ENCODE data around the gene CRACR2A.

CRACR2A gene

DNA sequence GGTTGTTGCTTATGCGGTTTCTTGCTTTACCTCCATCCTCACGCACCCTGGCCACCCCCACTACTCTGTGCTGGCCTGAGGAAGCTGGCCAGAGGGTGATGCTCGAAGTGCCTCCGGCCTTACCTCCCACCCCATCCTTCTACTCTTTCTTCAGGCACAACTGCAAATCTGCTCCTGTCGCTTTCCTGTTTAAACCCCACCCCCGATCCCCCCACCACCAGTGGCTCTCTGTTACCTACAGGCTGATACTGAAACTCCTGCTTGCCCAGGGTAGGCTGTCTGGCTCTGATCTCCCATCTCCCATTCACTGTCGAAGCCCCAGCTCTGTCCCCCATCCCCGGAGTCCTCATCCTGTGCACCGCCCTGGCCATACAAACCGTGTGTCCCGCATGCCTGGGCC is 150.4 kb downstream of the CRACR2A start:
- FAIRE-seq (no peak), DNase-seq (ENCODE audit: insufficient read length, low spot score) (no peak)

DNA sequence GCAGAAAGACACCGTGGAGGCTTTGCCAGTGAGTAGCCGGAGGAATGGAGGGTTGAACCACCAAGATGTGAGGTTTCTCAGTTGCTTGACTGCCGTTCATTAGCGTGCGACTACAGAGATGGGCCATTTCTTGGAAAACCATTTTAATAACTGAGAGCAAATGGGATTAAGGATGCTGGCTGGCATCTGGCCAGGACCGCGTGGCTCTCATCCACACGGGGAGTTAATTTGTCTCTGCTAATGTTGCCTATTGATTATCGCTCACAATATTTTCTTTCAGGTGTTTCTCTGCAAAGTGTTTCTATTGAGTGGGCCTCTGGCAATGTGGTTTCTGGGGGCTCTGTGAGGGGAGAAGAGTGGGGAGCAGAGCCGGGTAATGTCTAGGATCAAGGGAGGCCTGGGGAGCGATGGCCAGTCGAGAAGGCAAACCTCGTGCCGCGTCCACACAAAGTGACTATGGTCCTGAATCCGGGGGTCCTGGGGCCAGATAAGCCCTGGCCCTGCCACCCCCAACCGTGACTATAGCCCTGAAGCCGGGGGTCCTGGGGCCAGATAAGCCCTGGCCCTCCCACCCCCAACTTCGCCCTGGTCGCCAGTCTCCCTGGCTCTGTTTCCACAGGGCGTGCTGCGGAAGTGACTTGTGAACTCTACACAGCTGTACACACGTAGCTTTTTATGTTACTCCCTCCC is 151.3 kb downstream of the CRACR2A start:
- FAIRE-seq (no peak), DNase-seq (ENCODE audit: insufficient read length, low spot score) (no peak)

DNA sequence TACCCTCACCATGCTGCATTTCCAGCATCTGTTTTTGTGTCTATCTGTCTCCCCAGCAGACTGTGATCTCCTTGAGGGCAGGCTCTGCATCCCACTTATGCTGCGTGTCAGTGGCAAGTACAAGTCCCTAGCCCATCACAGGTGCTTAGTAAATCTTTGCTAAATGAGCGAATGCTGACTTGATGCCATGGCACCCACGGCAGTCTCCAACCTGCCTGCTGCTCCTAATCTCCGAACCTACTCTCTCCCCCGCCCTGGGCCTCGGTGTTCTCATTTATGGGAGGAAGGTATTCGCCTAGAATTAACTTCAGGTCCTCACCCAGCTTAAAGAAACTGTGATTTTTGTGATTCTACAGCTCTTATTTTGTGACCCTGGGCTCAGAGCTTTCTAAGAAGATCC is 152.0 kb downstream of the CRACR2A start:
- FAIRE-seq (no peak), DNase-seq (ENCODE audit: insufficient read length, low spot score) (no peak)

DNA sequence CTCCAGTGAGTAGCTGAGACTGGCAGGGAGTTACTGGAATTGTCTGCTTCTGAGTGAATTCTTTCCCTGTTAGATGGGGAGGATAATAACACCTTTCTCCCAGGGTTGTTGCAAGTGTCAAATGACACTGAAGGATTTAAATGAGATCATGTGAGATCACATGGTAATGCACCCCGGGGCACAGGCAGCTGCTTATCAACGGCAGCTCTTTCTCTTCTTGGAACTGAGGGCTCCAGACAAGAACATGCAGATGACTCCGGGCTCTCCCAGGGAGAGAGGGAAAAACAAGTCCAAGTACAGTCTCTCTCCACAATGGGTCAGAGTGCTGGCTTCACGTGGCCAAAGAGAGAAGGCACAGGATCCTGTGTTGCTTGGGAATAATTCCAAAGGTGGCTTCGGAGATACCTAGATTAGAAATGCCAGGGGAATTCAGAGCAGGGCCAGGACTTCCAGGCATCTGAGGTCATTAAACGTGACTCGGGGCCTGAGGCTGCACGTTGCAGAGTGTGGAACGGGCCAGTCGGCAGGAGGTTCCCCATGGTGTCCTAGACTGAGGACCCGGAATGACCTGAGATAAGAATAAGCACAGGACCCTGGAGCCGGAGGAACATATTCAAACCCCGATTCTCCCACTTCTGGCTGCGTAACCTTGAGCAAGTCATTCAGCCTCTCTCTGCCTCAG is 152.7 kb downstream of the CRACR2A start:
- FAIRE-seq: no peak
- no peak for DNase-seq (ENCODE audit: insufficient read length, low spot score)

DNA sequence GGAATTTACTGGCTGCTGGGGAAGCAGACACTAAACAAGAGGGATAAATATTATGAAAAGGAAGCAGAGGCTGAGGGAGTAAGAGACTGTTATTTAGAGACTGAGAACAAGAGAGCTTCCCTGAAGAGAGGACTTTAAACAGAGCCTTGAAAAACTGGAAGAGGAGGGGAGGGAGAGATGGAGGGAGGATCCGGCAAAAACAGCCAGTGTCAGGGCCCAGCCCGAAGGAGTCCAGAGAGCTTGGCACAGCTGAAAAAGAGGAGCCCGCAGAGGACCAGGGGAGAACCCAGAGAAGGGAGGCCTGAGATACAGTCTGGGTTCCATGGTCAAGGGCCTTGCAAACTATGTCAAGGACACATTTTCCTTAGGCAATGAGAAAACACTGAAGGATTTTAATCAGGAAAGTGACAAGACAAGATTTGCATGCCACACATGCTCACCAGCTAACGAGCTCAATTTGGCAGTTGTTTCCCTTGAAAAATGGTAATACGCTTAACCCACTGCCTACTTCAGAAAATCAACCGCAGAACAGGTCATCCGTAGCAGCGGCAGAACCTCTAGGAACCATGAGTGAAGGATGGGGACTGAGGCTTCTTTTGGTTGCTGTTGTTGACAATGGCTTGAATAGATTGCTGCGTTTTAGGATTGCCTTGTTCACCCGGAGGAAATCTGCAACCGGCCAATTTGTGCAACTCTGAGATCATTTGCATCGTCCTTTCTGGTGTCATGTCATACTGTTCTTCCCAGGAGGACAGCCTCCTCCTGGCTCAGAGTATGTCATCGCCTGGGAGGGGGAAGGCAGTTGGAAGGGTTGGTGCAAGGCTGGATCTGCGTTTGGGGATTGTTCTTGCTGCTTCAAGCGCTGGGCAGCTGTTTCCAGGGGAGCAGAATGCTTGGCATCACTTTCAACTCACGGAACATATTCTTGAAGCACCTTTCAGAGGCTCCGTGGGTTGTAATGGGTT is 153.7 kb downstream of the CRACR2A start:
- DNase-seq (ENCODE audit: insufficient read length, low spot score) (no peak), FAIRE-seq (no peak)

DNA sequence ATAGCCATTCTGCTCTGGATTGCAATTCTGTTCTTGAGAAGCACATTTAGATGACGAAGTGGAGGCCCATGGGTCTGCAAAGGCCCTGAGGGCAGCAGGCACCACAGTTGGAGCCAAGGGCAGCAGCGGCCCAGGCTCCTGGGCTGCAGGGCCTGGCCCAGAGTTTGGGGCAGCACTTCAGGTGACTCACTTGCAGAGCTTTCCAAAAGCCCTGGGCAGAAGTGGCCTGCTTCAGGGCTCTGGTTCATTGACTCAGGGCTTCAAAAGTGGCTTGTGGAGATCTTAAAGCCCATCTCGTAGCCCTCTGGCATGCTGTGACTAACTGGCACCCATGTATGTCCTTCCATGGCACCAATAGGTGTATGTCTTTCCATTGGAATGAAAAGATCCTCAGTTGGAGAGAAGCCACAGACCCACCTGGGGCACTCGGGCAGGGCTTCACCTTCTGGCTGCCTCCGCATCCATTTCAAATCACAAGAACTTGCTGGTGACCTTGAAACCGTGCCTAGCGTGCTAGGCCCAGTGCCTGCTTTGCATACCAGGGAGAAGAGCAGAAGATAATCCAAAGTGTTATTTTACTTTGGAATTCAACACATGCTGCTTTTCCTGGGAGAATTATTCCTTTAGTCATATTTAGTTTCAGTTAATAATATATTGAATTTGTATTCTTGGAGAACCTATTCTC is 155.2 kb downstream of the CRACR2A start:
- FAIRE-seq: no peak
- DNase-seq (ENCODE audit: insufficient read length, low spot score): no peak

DNA sequence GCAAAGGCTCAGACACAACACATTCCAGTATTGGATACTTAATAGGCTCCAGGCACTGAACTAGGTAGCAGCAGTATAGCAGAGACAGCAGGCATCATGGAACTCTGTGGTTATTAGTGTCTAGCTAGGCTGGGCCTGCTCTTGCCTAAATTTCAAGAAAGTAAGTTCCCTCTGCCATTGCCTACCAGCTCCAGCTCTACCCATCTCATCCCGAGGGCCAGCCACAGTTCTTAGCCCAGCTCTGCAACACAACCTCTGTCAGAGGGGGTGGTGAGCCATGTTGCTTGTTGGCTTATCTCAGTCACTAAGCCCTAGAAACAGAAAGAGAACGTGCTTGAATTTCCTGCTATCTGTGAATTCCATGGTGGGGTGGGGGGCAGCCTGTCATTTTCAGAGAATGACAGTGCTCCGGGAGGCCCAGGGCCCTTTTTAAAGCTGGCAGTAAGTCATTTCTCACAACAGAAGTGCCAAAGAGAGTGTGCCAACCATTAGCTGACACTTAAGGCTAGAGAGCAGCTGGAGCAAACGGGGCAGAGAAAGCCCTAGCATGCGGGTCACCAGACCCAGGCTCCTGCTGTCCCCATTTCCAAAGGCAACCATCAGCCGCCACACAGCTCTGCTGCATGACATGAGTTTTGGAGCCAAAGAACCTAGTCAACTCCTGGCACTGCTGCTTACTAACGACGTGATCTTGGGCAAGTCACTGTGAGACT is 156.1 kb downstream of the CRACR2A start:
- DNase-seq (ENCODE audit: insufficient read length, low spot score) (no peak), FAIRE-seq (no peak)

DNA sequence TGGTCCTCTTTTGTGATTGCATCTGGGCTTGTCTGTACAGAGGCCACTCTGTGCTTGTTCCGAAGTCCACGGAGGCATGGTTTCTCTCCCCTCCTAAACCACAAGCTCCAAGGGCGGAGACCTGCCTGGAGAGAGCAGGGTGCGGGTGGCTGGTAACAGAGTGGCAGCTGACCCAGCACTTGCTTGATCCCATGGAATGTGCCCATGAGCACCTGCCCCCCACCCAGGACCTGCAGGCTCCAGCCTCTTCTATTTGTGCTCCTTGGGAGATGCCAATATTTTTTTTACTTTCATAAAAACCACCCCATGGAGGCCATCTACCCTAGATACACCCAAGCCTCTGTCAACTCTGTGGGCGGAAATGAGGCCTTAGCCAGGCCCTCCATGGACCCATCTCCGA is 157.2 kb downstream of the CRACR2A start:
- FAIRE-seq: no peak

DNA sequence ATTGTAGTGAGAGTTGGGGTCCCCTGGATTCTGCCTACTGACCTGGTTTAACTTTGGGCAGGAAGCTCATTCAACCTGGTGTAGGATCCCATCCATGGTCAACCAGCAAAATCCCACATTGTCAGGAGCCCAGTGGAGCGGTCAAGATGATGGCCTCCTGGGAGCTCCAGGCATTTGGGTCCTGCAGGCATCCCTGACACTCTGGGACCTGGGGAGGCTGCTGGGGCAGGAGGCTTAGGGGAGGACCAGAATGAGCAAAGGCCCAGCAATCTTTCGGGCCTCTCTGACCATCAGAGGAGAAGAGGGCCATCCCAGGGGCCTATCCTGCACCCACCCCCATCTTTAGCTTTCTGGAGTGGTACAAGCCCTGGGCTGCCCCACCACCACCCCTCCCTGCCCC is 157.9 kb downstream of the CRACR2A start:
- FAIRE-seq: no peak
- no peak for DNase-seq (ENCODE audit: insufficient read length, low spot score)

More for the DNA sequence above, 157.2 kb downstream of the CRACR2A start:
- no peak for DNase-seq (ENCODE audit: insufficient read length, low spot score)

DNA sequence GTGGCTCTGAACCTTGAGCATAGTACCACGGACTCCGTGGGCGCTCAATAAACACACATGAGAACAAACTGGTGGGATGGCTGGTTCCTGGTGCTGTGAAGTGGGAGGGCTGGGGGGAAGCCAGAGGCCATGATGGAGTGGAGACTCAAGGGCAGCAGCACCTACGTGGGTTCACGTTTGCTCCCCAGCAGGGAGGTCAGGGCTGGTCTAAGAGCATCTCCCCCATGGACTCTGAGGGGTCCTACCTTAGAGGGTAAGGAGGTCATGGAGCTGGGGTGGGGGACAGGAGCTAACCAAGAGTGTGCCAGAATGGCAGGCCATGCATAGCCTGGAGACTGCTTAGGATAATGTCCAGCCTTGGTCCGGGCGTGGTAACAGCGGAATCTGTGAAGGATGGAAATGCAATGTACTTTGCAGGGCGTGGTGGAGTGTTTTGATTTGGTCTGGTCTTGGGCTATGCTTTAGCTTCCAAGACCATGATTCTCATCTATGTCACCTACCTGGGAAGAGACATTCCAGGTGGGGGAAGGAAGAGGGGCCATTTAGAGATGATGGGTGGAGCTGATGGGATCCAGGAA is 158.9 kb downstream of the CRACR2A start:
- DNase-seq (ENCODE audit: insufficient read length, low spot score) (no peak), FAIRE-seq (peak; percentile 13)

DNA sequence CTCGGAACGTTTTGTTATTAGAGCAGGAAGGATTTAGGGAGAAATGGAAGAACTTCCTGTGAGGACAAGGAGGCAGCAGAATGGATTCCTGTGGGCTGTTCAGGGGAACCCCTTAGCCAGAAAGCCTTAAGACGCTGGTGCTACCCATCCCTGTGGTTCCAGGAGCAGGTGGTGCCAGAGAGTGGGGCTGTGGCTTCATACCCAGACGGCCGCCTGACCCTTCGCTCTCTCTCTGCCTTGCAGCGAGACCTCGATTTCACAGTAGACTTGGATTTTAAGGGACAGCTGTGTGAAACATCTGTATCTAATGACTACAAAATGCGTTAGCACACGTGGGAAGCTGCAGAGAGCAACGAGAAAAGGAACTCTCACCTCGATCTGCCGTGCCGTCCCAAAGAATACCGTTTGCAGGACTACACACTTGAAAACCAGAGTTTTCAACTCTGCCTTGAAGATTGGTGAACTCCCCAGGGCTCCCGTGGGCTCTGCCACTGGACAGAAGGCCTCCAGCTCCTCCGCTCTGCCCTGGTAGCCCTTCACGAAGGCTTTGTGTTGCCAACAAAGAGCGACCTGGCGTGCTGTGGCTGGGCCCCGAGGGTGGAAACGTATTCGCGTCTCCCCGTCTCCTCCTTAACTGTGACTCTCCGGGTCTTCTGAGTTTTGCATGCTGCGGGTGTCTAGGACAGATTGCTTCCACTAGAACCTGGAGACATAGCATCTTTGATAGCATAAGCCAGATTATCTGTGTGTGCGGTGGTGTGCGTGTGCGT is 159.9 kb downstream of the CRACR2A start:
- DNase-seq (ENCODE audit: insufficient read length, low spot score): no peak
- no peak for FAIRE-seq

DNA sequence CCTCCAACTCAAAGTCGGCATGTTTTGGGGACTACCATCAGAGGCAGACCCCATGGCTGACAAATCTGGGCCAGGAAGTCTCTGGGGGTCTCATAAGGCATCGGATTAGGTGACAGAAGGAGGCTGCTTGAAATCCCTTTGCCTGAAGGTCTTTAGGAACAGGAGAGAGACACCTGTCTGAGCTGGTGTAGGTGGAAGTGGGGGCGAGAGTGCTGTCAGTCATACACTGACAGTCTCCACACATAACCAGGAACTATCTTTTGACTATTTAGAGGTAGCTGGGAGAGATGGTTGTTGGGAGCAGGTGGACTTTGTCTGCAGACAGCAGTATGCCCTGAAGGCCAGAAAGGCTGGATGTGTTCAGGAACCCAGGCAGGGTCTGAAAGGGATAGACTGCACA is 163.2 kb downstream of the CRACR2A start:
- FAIRE-seq: no peak
- DNase-seq (ENCODE audit: insufficient read length, low spot score): no peak

DNA sequence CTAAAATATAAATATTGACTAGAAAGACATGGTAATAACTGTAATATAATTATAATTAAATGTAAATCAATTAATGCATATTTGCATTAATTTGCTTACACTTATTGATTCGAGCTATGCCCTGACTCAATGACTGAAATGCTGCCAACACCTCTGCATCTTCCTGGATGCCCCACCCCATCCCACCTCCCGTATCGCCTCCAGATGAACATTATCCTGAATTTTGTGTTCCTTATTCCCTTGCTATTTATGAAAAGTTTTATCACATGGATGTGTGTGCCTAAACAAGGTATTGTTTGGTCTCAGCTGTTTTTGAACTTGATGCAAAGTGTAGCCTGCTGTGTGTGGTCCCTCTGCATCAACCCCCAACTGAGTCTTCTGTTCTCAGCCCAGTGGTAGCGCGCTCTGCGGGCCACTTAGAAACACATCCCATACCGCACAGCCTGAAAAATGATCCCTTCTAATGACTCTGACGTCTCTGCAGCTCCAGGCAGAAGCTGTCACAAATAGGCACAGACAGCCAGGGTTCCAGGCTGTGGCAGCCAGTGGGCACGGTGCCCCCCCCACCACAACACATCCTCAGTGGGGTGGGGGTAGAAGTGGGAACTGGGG is 165.4 kb downstream of the CRACR2A start:
- FAIRE-seq (no peak), DNase-seq (ENCODE audit: insufficient read length, low spot score) (no peak)

DNA sequence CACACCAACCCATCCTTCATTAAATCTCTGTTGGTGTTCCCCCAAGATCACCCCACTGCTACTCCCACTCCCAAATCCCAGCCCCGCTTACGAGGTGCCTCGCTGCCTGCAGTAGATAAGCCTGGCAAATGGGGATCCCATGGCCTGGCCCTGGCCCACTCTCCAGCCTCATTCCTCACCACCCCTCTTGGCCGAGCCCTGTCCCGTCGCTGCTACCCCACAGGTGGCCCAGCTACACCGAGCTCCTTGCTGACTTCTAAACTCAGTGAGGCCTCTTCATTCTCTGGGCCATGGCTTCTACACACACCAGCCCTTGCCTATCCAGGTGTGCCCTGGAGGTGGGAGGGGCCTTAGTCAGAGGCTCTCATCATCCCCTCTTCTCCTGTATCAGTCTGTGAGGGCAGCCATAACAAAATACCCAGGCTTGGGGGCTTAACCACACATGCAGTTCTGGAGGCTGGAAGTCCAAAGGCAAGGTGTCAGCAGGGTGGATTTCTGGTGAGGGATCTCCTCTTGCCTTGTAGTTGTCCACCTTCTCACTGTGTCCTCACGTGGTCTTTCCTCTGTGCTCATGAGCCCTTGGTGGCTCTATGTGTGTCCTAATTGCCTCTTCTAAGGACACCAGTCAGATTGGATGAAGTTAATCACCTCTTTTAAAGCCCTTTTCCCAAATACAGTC is 169.1 kb downstream of the CRACR2A start:
- FAIRE-seq: no peak
- no peak for DNase-seq (ENCODE audit: insufficient read length, low spot score)

DNA sequence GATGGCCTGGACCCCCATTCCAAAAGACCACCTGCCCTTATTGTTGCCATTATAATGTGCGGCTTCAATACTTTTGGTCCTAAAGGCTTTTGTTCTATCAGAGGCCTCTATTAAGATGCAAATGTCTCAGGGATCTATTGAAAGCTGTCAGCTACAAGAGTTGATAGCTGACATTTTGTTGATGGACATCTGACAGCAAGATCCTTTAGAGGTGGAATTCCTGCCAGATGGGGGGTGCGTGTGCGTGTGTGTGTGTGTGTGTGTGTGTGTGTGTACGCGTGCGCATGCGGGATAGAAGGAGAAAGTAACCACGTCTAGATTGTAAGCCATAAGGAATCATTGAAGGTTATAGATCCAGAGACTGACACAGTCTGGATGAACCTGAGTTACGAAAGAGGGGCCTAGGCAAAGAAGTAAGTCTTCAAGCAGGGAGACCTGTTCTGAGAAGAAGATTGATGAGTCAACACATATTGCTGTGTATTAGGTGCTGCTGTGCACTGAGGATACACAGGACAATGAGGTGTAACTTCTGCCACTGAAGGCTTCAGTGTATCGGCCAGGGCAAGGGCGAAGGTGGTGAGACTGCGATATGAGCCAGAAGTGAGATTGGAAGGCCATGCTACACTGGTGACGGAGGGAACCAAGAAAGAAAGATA is 172.7 kb downstream of the CRACR2A start:
- peak; percentile 13 for FAIRE-seq
- DNase-seq (ENCODE audit: insufficient read length, low spot score): no peak

DNA sequence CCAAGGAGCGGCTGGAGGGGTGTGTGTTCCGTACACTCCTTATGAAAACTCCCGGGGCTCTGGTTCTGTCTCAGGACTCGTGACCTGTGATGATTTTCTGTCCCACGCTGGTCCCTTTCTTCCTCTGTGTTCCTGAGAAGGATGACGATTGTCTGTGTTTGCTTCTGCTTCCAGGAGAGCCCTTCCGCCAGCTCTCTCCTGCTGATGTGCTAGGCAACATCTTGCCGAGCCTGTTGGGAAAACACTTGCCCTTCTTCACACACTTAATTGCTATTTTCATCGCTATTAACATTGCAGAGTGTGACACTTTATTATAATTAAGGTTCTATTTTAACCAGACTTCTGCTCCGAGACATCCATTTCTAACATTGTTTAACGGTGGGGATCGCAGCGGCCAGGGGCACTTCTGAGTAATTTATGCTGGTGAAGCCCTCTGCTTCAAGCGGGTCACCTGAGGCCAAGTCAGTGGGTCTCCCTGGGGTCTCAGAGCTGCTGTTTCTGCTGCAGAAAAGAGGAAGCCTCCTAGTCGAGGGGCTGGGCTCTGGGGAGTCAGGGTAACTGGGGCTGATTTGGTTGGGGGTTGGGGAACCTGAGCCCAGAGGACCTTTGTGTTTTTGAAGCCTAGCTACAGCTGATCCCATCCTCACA is 173.3 kb downstream of the CRACR2A start:
- no peak for FAIRE-seq
- no peak for DNase-seq (ENCODE audit: insufficient read length, low spot score)

DNA sequence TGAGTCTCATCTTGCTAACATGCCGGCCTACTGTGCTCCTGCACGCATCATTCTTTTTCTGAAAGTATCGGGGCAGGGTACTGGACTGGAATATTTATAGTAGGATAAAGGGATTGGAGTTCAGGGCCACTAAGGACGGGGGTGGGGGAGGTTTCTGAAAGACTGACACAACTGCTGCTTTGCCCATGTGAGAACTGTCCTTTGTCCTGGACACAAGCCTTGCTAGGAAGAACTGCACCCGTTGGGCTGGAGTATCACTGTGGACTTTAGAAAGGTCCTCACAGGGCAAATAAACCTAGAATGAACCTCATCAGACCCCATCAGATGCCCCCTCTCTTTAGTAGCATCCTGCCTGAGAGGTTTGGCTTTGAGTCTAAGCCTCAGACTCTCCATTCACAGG is 174.4 kb downstream of the CRACR2A start:
- FAIRE-seq (no peak), DNase-seq (ENCODE audit: insufficient read length, low spot score) (no peak)

Measured in HTR-8/SVneo (cell line).